GM15510 (cell line): Measurements from ENCODE around the gene PMS2.
A peak's percentile ranks its signal among the peaks of the same experiment; 100 is the strongest.

Source experiments
- POLR2A ChIP-seq: IDR thresholded peaks from 3 replicates; pipeline ENCODE4 v1.6.1; 2011; ENCODE audit warnings: borderline replicate concordance; ENCODE audit not compliant: insufficient read length; ENCODE audit errors: extremely low read depth

PMS2 gene, protein sequence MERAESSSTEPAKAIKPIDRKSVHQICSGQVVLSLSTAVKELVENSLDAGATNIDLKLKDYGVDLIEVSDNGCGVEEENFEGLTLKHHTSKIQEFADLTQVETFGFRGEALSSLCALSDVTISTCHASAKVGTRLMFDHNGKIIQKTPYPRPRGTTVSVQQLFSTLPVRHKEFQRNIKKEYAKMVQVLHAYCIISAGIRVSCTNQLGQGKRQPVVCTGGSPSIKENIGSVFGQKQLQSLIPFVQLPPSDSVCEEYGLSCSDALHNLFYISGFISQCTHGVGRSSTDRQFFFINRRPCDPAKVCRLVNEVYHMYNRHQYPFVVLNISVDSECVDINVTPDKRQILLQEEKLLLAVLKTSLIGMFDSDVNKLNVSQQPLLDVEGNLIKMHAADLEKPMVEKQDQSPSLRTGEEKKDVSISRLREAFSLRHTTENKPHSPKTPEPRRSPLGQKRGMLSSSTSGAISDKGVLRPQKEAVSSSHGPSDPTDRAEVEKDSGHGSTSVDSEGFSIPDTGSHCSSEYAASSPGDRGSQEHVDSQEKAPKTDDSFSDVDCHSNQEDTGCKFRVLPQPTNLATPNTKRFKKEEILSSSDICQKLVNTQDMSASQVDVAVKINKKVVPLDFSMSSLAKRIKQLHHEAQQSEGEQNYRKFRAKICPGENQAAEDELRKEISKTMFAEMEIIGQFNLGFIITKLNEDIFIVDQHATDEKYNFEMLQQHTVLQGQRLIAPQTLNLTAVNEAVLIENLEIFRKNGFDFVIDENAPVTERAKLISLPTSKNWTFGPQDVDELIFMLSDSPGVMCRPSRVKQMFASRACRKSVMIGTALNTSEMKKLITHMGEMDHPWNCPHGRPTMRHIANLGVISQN

DNA sequence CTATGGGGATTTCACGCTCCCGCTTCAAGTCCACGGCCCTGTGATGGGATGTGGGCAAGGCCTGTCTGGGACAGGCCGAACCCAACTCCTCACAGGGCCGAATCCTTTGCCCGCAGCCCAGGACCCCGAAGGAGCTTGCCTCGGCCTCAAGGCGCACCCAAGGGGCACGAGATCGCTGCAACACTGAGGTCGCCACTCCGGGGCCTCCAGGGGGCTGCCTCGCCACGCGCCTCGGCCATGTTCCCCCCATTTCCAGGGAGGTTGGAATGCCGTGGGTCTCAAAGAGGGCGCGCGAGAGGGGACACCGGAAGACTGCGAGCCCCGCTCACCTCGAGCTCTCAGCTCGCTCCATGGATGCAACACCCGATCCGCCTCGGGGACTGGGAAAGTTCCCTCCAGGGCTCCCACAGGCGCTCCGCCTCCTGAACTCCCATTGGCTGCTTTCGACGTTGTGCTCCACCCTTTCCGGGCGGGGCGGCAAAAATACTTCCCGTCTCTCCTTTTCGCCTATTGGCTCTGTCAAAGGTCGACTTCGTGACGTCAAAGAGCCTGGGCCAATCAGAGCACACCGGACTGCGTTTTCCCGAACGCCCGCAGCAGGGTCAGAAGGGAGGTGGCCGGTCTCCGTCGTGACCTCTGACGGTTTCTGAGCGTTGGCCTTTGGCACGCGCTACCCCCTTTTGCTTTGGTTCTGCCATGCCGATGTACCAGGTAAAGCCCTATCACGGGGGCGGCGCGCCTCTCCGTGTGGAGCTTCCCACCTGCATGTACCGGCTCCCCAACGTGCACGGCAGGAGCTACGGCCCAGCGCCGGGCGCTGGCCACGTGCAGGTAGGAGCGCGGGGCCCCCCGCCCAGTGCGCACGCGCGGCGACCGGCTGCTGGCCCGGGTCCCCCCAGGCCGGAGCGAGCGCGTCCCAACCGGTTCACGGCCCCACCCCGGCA lies at the start of gene PMS2, which contains the start of gene AIMP2:
Gene PMS2, minus strand, starts transcription at position 382 of the 944 bp plus-strand sequence. Its CDS starts 30 bp downstream, at position 352.
Gene AIMP2, plus strand, starts transcription at position 605 of the 944 bp plus-strand sequence. Its CDS starts 92 bp downstream, at position 697.
- peak; percentile 89 for TF ChIP-seq POLR2A

DNA sequence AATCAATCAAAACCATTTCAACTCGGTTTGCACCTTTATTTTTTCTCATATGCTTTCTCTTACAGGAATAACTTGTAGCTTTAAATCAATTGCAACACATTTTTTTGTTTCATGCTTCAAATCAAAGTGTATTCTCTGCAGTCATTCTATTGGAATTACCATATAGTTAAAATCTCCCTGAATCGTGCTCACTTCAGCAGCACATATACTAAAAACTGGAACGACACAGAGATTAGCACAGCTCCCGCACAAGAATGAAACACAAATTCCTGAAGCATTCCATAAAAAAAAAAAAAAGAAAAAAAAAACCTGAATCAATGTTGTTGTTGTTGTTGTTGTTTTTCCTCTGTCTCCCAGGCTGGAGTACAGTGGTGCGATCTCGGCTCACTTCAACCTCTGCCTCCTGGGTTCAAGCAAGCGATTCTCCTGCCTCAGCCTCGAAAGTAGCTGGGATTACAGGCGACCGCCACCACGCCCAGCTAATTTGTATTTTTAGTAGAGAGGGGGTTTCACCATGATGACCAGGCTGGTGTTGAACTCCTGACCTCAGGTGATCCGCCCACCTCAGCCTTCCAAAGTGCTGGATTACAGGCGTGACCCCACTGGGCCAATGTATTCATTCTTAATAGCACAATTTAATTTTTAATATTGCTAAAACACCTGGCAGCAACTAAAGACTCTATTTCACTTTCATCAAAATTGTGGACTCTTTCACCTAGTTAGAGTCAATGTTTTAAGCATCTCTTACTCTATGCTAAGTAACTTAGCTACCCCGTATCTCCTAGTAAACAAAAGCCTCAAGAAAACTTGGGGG lies 48.7 kb upstream of the PMS2 start:
- no peak for TF ChIP-seq POLR2A

DNA sequence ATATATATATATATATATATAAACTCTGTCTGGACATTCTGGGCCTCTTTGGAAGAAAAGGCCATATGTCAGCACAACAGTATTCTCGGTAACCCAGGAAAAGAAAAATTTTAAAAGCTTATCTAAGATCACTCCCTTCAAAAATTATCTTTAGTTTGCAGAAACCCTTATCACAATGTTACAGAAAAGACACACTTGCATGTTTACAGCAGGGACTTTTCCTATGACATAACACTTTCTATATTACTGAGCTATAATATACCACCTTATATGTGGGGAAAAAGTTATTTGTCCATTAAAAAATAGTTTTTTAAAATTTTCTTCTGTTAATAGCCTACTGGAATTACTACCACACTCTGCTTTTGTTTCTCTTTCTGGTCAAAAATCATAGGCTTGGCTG lies 47.8 kb upstream of the PMS2 start:
- no peak for TF ChIP-seq POLR2A

DNA sequence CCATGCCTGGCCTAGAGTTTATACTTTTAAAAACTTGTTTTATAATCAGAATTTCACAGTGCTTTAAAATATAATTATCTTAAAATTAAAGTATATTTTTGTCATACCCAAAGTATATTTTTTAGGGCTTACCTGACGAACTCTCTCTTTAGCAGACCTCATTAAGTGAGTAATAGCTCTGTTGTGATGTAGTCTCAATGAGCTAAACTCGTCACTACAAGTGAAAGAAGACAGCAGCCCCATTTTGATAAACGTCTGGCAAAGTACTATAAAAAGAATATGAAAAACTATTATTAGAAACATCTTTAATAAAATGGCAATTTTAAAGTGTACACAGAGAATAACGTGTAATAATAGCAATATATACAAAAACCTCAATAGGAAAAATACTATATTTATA lies 40.9 kb upstream of the PMS2 start:
- no peak for TF ChIP-seq POLR2A

DNA sequence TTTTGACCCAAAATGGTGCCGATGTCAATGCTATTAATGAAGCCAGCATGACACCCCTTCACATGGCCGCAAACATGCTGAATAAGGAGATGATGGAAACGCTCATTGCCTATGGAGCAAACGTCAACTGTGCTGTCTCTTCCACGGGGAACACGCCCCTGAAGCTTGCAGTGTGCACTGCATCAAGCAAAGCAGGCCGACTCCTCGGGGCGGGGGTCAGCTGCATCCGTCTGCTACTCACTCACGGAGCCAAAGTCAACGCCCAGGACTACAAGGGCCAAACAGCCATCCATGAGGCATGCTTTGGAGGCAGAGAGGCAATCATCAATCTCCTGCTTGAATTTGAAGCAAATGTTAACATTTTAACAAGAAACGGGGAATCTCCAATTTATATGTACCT lies 26.8 kb upstream of the PMS2 start:
- TF ChIP-seq POLR2A = no peak

DNA sequence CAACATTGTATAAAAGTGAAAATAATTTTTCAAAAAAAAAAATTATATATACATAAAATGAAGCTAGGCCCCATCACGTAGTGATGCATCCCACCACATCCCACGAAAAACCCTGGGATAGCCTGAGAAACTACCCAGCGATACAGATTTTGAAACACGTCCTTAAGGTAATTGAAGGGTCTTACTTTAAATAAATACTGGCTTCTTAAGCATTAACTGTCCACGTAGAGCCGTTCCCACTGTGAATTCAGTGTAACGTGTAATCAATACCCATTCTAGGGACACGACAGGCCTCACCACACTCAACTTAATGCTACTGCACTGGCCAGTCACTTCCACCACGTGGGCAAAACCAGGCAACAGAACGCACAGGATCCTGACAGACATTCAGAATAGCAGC lies 26.3 kb upstream of the PMS2 start:
- TF ChIP-seq POLR2A = no peak

DNA sequence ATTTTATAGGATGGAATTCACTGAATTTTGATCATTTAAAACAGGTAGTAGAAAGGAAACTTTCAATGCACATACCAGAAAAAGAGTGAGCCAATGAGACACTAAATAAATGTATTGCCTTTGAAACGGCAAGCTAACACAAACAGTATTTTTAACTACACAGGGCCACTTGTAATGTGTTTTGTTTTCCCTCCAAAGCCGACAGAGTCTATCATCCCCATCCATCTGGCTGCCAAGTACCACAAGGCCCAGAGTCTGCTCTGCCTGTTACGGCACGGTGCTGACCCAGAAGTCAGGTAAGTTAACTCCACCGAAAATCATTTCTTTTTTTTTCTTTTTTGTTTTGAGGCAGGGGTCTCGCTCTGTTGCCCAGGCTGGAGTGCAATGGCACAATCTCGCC lies 23.8 kb upstream of the PMS2 start:
- no peak for TF ChIP-seq POLR2A

DNA sequence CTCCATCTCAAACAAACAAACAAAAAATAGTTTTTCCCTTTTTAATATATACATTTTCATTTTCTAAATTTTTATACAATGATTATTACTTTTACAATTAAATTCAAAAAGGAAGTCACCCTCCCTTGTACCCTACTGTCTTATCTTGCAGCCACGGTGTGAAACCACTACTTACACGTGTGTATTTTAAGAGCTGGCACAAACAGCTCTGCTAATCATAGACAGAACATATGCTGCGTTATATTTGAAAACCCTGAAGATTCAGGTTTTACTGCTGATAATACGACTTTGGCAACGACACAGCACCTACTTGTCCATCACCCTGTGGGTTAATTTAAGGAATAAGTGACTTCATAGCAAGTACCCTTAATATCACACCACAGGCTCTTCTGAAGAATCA lies 23.3 kb upstream of the PMS2 start:
- no peak for TF ChIP-seq POLR2A

DNA sequence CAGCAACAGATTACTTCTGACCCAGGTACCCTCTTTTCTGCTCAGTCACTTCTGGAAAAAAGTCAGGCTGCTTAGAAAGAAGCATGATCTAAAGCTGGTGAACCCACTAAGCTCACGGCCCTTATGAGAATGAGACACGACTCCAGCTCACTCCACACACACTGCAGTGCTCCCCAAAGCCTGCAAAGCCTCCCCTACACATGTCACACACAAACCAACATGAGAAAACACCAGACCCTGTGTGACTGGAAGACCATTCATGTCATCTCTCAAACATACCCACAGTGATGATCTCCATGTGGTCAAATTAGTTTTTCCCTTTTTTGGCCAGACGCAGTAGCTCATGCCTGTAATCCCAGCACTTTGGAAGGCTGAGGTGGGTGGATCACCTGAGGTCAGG lies 22.7 kb upstream of the PMS2 start:
- no peak for TF ChIP-seq POLR2A

DNA sequence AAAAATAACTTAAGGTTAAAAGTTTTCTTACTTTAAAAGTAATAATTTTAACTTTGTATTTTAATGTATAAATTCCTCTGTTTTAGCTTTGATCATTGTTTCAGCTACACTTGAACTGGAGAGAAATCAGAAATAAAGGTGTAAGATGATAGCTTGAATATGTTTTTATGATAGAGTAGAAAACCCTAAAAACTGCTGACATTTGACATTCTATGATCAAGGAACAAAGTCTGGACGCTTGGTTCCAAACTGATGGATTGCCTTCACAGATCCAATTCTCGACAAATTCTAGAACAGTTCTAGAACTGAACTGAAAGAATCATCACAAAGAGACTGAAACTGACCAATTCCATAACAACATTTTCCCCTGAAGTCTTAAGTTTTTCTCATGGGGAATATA lies 22.1 kb upstream of the PMS2 start, which contains the start of gene ANKRD61:
Gene ANKRD61, plus strand, starts transcription at position 389 of the 400 bp plus-strand sequence. Its CDS starts 0 bp downstream, at position 389.
- no peak for TF ChIP-seq POLR2A

DNA sequence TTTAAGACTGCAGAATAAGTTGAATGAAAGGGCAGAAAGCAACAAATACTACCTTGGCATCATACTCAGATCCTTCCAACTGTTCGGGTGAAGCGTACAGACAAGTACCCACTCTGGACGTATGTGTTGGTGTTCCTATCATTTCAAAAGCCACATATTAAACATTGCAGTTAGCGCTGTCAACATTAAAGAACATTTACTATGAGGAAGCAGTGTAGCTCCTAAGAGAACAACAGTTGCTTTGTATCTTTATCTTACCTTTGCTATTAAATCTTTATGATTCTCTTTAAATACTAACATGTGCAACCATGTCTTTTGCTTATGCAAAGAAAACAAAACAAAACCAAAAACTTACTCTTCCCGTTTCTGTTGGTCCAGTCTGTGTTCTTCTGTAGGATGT lies 19.7 kb upstream of the PMS2 start:
- no peak for TF ChIP-seq POLR2A

DNA sequence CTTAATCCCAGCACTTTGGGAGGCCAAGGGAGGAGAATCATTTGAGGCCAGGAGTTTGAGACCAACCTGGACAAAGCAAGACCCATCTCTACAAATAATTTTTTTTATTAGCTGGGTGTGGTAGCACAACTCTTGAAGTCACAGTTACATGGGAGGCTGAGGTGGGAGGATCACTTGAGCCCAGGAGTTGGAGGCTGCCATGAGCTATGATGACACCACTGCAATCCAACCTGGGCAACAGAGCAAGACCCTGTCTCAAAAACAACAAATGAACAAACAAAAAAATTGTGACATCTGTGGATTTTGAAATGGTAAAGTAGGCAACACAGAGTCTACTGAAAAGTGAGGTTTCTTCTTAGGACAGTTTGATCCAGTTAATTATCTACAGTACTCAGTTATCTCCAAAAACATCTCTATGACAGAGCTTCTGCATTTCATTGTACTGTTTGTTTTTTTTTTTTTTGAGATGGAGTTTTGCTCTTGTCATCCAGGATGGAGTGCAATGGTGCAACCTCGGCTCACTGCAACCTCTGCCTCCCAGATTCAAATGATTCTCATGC lies 19.0 kb upstream of the PMS2 start:
- no peak for TF ChIP-seq POLR2A

DNA sequence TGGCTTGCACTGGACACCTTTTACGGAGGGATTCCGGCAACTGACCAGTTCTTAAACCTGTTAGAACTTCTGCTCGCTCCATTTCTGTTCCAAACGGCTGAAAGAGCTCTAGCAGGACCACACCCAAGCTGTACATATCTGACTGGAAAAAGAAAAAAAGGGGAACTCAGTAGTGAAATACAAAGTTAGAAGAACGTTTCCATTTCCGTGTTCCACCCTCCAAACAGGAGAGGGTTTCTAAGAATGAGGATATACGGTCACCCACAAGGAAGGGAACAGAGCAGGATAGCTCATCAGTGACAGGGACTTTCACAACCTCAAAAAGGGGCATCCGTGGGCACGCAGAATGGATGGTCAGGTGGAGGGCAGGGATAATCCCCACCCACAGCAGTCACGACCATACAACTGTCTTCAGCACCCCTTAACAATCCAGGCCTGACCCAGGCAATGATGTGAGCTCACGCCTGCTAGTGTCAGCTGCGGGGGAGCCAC lies 18.0 kb upstream of the PMS2 start:
- no peak for TF ChIP-seq POLR2A
